ENCODE data around the gene KAZN. TPM values are rescaled to one million over a fixed set of nuclear protein-coding genes. Genes with fewer than 3 reads are reported as not detected.

The KAZN gene
- polyA plus RNA-seq, 3 donors: 2.6 to 13.7 (median 10.8) TPM

DNA sequence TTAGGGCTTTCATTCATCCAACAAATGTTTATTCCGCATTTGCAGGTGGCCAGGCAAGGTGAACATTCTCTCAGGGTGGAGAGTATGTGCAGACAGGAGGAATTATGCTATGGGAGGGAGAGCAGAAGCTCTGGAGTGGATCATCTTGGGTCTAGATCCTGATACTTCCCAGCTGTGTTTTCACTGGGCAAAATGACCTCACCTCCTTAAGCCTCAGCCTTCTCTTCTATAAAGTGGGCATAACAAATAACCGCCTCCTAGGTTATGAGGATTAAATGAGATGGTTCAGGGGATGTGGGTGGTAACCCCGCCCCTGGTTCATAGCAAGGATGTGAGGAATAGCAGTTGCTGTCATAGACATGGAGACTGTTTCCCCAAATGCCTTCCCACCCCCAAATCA is 553.4 kb downstream of the KAZN start:
- 23 to 66% (median 62%) methylated on average over 3 of the region's 3 CpGs for WGBS, 3 donors
- no peak overlapping the region for H3K27ac ChIP-seq (ENCODE audit: low read depth, low read length)

DNA sequence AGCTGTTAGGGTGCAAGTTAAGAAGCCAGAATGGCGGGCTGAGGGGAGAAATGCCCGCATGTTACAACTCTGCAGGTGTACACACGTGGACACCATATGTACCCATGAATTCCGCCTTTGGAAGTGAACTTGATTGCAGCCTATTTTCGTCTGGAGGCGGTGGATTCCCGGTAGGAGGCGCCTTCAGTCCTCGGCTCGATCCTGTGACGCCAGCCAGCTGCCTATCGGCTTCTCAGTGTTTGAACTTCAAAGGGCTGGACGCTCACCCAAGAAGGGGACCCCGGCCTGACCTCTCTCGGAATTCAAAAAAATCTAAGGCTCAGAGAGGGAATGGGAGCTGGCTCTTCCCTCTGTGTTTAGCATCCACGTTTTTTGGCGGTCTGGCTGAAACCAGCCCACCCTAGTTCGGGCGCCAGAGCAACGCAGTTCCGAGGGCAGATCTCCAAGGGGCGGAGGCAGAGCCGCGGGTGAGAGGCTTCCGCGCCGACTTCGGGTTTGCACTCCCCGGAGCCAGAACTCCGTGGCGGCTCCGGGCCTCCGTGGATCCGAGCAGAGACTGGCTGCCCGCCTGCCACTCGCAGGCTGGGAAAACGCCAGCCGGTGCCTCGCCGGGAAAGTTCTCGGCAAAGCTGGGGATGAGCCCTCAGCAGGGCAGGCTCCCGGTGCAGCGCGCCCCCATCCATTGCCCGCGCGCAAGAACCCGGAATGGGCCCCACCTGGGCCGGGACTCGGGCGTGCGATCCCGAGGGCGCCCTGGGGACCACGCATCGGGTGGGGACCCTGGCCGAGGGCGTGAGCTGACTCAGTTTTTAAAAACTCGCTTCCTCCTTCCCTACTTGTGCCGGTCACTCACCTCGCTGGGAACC is 554.1 kb downstream of the KAZN start:
- no peak overlapping the region for H3K27ac ChIP-seq (ENCODE audit: low read depth, low read length)
- 0 to 2% (median 1%) methylated on average over 60 to 61 of the region's 61 CpGs for WGBS, 3 donors

DNA sequence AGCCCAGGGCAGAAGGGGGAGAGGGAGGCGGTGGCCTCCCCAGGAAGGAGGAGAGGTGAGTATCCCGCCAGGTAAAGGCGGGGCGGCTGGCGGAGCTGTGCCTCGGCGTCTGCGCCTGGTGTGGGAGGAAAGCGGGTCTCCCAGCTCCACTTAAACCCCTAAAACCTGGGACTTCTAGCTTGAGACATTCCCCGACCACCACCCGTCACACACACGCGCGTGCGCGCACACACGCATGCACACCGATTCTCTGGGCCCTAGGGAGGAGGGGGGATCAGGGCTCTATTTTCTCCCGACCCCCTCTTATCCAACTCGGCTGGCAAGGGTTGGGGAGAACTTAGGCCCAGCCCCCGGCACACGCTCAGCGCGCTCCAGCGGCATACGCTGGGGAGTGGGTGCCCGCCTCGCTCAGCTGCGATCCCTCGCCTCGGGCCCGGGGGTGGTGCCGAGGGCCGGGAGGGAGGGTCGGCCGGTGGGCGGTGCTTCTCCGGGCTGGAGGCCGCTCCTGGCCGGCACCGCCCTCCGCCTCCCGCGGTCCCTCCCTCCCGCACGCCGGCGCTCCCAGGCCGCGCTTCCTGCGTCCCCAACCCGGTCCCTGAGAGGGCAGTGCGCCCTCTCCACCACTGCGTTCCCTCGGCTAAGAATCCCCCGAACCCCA is 554.8 kb downstream of the KAZN start, which contains the start of gene TMEM51:
Gene TMEM51 (plus strand): TSS at position 564 of the 658 bp plus-strand sequence. CDS start 61,341 bp downstream, outside the sequence.
- no peak within 1 kb of the TSS for H3K27ac ChIP-seq (ENCODE audit: low read depth, low read length)
- WGBS, 3 donors: 0 to 1% (median 0%) methylated on average over 44 to 56 of the region's 56 CpGs

DNA sequence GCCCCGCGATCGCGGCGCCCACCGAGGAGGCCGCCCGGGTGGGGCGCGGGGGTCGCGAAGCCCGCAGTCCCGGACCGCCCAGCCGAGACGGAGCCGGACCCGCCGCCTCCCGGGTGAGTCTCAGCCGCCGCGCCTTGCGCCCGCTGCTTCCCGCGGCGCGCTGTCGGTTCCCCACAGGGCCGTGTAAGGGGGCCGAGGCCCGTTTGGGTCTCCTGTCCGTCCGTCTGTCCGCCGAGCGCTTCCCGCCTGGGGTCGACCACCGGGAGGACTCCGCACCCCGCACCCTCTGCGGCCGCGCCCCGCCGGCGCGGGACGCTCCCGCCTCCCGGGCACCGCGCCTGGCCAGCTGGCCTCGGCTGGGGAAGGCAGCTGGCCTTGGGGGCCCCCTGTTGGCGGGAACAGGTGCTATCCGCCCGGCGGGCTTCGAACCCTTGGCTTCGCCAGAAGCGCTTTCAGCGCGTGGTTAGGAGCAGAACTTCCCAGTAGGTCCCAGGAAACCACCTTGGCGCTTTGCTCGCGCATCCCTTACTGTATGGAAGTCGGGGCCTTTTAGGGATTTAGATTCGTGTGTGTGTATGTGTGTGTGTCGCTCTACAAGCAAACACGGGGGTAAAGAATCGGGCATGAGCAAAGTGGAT is 555.5 kb downstream of the KAZN start:
- 1% methylated on average over 60 to 74 of the region's 74 CpGs for WGBS, 3 donors
- H3K27ac ChIP-seq (ENCODE audit: low read depth, low read length): no peak overlapping the region

DNA sequence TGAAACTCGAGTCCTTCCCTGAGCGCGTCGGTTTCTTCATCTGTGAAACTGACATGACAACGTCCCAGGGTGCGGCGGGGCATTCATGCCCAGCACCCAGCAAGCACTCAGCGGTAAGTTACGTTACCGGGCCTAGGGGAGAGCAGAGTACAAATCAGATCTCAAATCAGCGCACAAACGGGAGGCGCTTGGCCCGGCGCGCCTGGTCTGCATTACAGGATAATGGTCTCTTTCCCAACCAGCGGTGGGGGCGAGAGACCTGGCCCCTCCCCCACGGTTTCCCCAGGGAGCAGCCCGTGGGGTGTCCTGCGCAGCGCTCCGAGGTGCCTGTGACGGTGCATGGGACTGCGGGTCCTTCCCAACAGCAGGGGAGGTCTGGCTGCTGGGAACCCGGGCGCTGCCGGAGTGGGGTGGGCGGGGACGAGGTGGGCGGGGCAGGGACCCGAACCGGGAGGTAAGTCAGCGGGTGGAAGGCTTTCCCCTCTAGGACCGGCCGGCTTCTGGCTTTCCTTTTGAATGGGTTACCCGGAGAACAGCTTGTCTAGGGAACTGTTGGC is 556.1 kb downstream of the KAZN start:
- 1 to 5% (median 4%) methylated on average over 37 of the region's 37 CpGs for WGBS, 3 donors

DNA sequence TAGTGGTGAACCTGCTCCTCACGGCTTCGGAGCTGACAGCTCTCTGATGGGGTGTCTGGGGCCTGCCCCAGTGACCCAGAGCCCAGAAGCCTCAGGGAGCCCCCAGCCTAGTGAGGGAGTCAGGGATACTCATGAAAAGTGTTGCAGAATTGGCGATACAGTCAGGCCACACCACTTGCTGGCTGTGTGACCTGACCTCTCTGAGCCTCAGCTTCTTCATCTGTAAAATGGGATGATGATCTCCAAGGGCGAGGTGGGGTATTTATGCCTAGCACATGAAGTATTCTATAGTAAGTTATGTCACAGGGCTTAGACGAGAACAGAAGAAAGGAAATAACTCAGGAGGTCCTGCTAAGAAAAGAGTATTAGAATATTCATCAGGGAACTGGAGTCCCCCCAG is 556.7 kb downstream of the KAZN start:
- WGBS, 3 donors: 50 to 92% (median 83%) methylated on average over 5 of the region's 5 CpGs
- H3K27ac ChIP-seq (ENCODE audit: low read depth, low read length): no peak overlapping the region

More for the DNA sequence above, 556.1 kb downstream of the KAZN start:
- no peak overlapping the region for H3K27ac ChIP-seq (ENCODE audit: low read depth, low read length)

DNA sequence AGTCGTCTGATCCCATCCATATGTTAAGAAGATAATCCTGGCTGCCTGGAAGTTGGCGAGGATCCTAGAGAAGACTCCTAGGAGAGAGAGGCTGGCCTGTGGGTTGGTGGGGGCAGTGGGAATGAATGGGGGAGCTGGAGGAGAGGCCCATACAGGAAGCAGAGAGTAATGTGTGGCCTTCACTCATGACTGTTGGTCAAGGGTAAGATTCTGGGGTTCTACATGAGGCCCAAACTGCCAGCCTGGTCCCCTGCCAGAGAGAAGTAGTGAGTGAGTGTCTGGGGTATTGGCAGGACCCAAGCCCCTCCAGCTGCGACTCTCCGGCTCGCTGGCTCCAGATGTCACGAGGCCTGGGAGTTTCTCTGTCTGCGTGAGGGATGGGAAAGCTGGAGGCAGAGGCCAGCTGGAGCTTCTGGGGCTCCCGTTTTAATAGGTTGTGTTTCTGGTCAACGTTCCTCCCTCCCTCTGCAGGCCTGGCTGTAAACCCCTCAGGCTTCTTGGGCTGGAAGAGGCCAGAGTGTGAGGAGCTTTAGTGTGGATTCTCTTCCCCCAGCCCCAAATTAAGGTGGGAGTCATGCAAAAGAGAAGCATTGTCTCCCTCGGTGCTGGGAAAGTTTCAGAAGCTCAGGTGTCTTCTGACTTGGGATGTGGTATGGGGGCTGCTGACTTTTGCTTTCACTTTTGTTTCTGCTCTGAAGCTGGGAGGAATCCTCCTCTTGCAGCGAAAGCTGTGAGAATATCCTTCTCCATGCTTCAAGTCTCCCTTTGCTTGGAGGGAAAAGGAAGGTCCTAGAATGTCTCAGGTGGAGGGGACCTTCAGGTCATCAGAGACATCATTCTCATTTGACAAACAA is 557.6 kb downstream of the KAZN start:
- WGBS, 3 donors: 32 to 53% (median 50%) methylated on average over 11 of the region's 11 CpGs
- no peak overlapping the region for H3K27ac ChIP-seq (ENCODE audit: low read depth, low read length)

DNA sequence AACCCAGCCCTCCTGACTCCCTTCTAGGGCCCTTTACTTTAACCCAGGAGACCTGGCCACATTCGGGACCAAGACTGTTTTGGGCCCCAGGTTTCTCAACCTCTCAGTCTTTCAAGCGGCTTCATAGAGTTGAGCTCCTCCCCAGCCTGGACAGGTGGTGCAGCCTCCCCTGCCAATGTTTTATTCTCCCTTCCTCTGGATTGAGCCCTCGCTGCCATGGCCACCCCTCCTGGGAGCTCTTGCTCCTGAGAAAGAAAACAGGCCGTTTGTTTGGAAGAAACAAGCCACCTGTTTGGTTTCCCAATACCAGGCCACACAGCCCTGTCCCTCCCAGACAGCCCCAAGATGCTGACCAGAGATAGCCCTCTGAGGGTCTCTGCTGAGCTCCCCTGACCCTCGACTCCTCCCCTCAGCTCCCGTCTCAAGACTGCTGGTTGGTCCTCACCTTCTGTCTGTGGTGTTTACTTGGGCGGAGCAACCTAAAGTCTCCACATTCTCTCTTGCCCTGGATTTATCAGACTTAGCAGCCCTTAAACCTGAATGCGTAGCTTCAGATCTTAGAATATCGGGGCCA is 558.4 kb downstream of the KAZN start:
- no peak overlapping the region for H3K27ac ChIP-seq (ENCODE audit: low read depth, low read length)
- WGBS, 3 donors: 24 to 84% (median 82%) methylated on average over 9 of the region's 9 CpGs

DNA sequence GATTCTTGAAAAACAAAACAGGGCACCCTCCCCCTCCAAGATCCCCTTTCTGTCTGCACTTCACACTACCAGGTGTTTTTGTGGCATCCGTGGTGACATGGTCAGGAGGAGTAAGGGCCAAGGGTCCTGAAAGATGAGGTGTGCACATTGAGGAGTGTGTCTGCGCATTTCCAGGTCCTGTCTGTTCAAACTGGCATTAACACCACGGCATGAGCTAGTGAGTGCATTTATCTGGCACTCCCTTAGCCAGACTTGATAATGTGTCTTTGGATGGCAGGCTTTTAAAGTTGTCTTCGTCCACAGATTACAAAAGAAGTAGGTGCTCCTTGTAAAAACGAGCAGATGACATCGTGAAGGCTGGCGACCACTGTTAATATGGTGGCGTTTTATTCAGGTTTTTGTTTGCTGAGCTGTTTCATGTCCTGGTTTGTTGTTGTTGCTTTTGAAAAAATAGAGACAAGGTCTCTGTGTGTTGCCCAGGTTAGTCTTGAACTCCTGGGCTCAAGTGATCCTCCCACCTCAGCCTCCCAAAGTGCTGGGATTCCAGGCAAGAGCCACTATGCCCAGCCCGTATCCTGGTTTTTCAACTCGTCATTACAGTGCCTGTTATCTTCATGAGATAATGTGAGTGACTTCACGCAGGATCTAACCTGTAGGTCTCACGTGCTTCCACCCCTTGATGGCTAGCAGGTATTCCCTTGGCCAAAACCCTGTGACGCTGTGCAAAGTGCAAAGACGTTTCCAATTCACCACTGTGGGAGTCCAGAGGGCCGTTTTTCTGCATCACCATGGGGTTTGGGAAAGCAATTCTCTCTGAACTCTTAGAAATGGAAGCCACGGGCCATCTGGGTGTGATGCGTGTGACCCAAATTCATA is 559.3 kb downstream of the KAZN start:
- 50 to 88% (median 85%) methylated on average over 17 of the region's 17 CpGs for WGBS, 3 donors
- H3K27ac ChIP-seq (ENCODE audit: low read depth, low read length): no peak overlapping the region

DNA sequence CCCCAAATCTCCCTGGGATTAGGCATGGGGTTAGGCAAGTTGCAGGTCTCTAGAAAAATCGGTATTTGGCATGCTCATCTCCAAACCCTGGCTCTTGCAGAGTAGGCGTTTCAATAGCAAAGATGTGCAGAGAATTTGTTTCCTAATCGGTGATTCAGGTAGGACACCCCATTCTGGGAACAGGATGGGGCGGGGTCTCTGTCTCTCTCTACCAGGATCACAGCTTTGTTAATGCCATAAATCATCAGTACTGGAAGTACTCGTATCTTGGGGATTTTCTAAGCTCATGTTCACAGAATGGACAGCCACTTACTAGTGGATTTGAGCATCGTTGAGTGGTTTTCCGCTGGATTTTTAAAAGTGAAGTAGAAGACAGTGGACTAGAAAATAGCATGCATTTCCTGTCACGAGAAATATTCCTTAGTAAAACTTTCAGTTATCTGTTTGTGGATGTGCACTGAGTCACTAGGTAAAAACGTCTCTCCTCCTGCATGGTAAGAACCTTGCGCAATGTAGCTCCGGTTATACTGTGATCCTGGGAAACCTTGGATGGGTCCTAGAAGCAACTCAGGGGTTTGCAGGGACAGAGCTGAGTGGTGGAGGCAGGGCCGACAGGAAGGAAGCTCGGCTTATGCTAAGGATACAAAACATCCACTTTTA is 560.2 kb downstream of the KAZN start:
- no peak overlapping the region for H3K27ac ChIP-seq (ENCODE audit: low read depth, low read length)
- 38 to 60% (median 59%) methylated on average over 13 of the region's 13 CpGs for WGBS, 3 donors

DNA sequence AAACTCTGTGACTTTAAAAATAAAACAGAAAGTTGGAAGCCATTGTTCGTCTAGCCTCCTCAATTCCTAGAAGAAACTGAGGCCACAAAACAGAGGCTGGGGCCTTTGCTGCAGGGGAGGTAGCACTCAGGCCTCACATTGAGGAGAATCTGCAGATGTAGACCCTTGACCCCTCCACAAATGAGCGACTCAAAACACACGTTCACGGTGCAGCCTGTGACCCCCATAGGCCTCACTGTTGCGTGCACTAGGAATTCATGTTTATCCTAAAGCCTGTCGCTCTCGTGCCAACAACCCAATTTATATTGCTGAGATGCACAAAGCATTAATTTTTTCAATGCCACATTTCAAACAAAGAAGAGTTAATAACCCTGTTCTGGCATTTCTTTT is 560.7 kb downstream of the KAZN start:
- WGBS, 3 donors: 37 to 61% (median 53%) methylated on average over 7 of the region's 7 CpGs
- no peak overlapping the region for H3K27ac ChIP-seq (ENCODE audit: low read depth, low read length)

DNA sequence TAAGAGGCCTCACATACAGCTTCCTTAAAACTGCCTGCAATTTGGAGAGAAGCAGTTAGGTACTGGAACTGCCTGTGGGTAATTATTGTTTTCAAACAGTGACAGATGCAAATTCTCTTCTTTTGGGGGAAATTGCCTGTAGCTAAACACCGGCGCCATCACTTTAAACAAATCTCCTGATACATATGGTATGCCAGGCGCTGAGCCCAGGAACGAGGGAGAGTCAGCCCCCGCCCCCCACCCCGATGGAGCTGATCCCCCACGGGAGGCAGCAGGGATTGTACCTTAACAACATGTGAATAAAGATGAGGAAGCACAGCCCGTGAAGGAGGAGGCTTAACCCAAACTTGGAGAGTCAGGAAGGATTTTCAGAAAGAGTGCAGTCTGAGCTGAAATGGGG is 562.1 kb downstream of the KAZN start:
- 36 to 63% (median 60%) methylated on average over 8 of the region's 8 CpGs for WGBS, 3 donors
- no peak overlapping the region for H3K27ac ChIP-seq (ENCODE audit: low read depth, low read length)

DNA sequence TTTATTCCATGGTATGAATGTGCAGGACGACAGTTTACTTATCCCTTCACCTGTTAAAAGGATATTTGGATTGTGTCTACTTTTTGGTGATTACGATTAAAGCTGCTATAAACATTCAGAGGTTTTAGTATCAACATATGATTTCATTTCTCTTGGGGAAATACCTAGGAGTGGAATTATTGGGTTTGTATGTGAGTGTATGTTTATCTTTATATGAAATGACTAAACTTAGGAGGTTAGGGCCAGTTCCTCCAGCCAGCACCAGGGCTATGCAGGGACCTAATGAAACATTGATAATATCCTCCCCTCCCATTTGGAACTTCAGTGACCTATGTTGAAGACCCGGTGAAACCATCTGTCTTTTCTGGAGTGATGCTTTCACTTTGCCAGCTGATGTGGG is 568.9 kb downstream of the KAZN start:
- WGBS, 3 donors: 38 to 76% (median 45%) methylated on average over 3 of the region's 3 CpGs
- no peak overlapping the region for H3K27ac ChIP-seq (ENCODE audit: low read depth, low read length)
